SW480 (cell line): ENCODE data around the gene SLC5A6.
A peak's percentile ranks its signal among the peaks of the same experiment; 100 is the strongest.

Source experiments
- DNase-seq: peaks from one replicate; pipeline ENCODE4 v3.0.0-alpha.2; 2016; ENCODE audit warnings: low spot score

SLC5A6 gene

DNA sequence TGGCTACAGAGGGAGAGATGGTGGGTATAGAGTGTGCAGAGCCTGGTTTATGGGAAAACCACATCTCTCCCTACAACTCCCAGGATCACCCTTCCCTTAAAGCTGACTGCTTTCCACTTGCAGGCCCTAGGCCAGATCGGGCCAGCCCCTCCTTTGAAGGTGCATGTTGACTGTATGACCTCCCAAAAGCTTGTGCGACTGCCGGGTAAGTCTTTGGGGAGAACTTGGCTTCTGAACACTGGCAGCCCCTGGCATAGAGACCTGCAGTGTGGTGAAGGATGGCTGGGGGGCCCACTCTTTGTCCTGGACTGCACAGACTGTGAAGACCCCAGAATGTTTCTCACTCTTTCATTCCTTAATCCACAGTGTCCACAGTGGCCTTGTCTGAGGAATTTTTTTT is 24.6 kb upstream of the SLC5A6 start:
- DNase-seq = no peak

DNA sequence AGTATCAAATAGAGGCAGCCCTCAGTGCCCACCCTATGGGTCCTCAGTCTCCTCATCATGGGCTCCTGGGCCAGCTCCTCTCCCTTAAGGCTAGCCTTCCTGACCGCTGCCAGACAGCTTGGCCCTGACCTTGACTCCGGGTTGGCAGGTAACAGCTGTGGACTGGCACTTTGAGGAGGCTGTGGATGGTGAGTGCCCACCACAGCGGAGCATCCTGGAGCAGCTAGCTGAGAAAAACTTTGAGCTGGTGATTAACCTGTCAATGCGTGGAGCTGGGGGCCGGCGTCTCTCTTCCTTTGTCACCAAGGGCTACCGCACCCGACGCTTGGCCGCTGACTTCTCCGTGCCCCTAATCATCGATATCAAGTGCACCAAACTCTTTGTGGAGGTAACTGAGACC is 24.1 kb upstream of the SLC5A6 start:
- DNase-seq = no peak

DNA sequence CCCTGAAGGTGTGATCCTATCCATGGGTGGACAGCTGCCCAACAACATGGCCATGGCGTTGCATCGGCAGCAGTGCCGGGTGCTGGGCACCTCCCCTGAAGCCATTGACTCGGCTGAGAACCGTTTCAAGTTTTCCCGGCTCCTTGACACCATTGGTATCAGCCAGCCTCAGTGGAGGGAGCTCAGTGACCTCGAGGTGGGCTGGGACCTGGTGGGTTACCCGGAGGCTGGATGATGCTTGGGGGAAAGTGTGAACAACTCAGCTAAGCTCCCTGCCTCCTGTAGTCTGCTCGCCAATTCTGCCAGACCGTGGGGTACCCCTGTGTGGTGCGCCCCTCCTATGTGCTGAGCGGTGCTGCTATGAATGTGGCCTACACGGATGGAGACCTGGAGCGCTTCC is 21.3 kb upstream of the SLC5A6 start:
- no peak for DNase-seq

DNA sequence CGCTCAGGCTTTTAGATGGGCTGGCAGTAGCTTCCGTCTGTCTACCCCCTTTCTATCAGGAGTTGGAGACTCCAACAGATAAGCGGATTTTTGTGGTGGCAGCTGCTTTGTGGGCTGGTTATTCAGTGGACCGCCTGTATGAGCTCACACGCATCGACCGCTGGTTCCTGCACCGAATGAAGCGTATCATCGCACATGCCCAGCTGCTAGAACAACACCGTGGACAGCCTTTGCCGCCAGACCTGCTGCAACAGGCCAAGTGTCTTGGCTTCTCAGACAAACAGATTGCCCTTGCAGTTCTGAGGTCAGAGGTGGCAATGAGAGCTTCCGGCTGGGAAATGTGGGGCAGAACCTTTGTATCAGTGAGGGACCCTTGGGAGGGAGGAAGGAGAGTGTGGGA is 19.9 kb upstream of the SLC5A6 start:
- no peak for DNase-seq

DNA sequence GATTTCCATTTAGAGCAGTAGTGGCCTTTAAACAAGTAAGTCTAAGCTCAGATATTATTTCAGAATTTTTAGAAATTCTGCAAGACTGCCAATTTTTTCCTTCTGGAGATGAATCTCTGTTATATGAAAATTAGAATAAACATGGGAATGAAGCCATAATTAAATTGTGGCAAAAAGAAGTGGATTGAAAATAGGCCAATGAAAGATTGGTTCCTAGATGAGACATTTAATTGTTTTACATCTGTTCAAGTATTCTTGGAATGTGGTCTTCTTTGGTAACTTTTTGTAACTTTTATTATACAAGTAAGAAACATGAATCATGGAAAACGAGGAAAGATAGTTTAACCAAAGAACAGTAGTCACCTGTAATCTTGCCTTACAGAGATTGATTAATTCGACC is 15.4 kb upstream of the SLC5A6 start:
- DNase-seq = no peak

DNA sequence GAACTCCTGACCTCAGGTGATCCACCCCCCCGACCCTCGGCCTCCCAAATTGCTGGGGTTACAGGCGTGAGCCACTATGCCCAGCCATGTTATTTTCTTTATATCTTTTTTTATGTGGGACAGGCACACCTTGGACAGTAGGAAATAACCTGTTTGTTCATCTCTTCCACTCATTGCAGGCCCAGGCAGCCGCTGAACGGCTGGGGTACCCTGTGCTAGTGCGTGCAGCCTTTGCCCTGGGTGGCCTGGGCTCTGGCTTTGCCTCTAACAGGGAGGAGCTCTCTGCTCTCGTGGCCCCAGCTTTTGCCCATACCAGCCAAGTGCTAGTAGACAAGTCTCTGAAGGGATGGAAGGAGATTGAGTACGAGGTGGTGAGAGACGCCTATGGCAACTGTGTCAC is 13.5 kb upstream of the SLC5A6 start:
- no peak for DNase-seq

DNA sequence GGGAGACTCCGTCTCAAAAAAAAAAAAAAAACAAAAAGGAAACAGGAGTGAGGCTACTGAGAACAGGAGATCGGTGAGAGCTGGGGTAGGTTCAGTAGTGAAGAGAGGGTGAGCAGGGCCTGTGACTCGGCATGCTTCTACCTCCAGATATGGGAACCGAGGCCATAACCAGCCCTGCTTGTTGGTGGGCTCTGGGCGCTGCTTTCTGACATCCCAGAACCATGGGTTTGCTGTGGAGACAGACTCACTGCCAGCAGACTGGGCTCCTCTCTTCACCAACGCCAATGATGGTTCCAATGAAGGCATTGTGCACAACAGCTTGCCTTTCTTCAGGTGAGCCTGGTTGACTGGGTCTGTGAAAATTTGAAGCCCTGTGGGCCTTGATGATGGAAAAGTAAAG is 11.3 kb upstream of the SLC5A6 start:
- DNase-seq = no peak

DNA sequence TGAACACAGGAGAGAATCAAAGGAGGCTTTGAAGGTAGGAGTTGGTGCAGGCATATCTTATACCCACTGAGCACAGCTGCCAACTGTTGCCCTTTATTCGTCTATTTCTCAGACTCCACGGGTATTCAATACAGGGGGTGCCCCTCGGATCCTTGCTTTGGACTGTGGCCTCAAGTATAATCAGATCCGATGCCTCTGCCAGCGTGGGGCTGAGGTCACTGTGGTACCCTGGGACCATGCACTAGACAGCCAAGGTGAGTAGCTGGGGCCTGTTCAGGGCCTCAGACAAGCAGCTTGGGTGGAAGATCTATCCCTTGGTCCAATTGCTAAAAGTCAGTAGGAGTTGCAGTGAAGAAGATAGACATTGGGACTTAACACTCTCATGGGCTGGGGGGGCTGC is 10.3 kb upstream of the SLC5A6 start:
- no peak for DNase-seq

DNA sequence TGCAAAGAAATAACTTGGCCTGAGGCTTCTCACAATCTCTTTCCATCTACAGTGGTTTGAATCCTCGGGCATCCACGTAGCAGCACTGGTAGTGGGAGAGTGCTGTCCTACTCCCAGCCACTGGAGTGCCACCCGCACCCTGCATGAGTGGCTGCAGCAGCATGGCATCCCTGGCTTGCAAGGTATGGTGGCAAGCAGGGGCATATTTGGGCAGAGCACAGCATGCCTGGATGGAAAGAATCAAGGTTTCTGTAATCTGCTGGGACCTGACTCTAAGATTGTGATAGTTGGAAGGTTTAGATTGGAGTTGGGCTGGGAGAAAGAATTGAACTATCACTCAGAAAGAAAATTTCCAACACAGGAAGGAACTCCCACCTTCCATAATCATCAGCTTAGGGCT is 9.1 kb upstream of the SLC5A6 start:
- no peak for DNase-seq

DNA sequence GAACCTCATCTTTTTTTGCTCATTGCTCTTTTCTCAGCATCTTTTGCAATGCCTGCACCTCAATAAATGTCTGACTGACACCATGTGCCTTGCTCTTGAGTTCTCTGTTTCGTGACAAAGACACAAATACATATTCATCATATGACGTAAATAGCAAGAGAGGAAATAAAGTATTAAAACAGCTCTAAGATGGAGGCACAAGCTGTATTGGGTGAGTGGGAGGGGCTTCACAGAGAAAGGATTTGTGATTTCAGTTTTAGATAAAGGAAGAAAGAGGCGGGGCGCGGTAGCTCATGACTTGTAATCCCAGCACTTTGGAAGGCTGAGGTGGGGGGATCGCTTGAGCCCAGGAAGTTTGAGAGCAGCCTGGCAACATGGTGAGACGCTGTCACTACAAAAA is 8.0 kb upstream of the SLC5A6 start:
- no peak for DNase-seq

DNA sequence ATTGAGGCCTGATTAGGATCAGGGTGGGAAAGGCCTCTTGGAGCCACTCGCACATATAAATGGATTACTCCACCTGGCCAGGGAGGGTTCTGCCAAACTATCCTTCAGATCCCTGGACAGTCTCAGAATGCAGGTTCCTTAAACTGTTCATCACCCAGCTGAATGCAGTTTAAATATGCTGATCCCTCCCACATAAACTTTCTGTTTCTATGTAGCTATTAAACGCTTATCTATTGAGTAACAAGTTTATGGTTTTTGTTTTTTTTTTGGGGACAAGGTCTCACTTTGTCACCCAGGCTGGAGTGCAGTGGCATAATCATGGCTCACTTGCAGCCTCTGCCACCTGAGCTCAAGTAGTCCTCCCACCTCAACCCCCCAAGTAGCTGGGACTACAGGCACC is 7.0 kb upstream of the SLC5A6 start:
- DNase-seq = no peak

DNA sequence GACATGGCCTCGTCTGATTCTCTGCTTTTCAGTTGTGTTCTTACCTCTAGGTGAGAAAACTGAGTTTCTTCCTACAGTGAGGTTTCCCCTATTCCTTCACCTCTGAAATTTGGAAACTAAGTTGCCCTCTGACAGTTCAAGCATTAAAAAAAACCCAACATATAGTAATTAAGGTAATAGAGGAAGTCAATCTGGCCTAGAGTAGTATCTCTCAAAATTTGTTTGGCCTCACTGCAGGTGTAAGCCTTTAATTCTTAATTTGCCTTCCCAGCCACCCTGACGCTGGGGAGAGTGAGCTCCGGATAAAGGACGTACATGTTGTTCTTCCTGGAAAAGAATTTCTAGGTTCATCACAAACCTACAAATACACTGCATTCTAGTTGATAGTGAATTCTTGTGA is 6.5 kb upstream of the SLC5A6 start:
- no peak for DNase-seq

DNA sequence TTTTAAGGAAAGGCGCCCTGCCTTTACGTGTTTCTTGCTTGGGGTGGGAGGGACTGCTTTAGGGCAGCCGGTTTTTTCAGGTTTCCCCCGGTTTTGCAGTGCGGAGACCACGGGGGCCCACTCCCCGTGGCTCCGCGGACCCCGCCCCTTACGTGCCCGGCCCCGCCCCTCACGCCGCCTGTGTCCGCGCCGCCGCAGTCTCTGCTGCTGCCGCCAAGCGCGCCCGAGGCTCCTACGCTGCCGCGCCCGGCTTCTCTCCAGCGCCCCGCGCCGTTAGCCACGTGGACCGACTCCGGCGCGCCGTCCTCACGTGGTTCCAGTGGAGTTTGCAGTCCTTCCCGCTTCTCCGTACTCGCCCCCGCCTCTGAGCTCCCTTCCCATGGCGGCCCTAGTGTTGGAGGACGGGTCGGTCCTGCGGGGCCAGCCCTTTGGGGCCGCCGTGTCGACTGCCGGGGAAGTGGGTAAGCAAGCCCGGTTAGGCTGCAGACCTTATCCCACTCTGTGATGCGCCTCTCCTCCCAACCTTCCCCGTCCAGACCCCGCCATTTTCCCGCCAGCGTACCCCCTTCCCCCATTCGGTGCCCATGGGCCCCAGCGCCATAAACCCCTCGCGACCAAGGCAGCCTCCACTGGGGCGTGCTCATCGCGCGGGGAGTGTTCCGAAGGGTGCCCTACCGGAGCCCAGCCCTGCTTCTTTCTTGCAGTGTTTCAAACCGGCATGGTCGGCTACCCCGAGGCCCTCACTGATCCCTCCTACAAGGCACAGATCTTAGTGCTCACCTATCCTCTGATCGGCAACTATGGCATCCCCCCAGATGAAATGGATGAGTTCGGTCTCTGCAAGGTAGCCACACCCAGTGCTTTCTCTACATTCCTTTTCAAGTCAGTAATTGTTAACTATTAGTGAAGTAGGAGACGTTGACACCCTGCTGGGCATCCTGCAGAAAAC is 5.4 kb upstream of the SLC5A6 start, which contains the start of gene CAD:
TSS of gene CAD (plus strand) at position 197 of the 949 bp plus-strand sequence. CDS start at position 380, 183 bp downstream.
- DNase-seq = peak; percentile 93

DNA sequence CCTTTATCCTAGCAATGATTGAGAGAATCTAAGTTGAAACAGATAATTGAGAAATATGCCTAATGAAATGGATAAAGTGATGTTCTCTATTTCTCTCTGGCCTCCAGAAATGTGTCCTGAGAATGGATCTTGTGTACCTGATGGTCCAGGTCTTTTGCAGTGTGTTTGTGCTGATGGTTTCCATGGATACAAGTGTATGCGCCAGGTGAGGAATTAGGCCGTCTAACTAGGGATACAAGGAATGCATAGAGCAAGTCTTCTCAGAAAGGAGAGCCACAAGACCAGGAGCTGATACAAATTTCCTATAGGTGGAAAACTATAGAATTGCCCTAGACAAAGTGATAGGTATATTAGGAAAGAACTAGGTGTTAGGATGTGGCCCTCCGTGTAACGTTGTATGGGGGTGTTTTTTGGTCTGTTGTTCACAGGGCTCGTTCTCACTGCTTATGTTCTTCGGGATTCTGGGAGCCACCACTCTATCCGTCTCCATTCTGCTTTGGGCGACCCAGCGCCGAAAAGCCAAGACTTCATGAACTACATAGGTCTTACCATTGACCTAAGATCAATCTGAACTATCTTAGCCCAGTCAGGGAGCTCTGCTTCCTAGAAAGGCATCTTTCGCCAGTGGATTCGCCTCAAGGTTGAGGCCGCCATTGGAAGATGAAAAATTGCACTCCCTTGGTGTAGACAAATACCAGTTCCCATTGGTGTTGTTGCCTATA is 4.5 kb upstream of the SLC5A6 start:
- DNase-seq = no peak

DNA sequence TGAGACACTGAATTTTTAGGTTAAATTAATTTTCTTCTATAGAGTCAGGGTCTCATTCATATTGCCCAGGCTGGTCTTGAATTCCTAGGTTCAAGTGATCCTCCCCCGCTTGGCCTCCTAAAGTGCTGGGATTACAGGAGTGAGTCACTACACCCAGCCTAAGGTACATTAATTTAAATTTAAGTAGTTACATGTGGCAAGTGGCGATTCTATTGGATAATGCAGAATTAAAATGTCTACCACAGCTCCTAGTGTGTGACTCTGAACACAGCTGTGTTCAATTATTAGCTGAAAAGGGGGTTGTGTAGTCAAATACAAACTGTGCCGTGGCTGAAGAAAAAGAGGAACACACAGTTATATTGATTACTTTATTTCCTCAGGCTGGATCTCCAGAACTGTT is 2.9 kb upstream of the SLC5A6 start:
- DNase-seq = no peak

DNA sequence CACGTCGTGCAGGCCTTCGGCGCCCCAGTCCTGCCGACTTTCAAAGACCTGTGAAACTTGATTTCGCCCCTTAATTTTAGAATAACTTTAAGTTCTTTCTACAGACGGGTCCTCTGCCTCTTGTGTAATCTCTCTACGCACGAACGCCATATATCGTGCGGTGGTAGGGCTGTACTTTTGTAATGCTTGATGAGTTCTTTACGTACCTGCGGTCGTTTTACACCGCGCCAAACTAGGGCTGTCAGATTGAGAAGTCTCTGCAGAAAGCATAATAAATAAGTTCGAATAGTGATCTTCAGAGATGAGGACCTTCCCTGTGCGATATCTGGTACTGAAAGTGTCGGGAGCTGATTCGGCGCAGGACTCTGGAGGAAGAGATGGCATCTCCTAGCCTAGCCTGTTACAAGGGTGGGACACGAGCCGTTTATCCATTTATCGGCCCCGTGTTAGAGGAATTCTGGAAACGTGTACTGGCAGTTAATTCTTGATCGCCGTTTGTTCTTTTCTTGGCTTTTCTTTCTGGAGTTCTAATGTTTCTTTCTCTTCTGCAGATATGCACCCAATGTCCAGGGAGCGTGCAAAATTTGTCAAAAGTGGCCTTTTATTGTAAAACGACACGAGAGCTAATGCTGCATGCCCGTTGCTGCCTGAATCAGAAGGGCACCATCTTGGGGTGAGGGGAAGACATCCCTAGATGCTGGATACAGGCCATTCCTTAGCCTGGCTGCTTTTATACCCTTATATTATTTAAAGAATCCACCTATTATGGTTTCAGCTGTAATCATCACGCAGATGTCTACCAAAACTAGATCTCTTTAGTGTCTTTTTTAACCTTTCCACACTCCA is 781 bp upstream of the SLC5A6 start:
- peak; percentile 61 for DNase-seq

DNA sequence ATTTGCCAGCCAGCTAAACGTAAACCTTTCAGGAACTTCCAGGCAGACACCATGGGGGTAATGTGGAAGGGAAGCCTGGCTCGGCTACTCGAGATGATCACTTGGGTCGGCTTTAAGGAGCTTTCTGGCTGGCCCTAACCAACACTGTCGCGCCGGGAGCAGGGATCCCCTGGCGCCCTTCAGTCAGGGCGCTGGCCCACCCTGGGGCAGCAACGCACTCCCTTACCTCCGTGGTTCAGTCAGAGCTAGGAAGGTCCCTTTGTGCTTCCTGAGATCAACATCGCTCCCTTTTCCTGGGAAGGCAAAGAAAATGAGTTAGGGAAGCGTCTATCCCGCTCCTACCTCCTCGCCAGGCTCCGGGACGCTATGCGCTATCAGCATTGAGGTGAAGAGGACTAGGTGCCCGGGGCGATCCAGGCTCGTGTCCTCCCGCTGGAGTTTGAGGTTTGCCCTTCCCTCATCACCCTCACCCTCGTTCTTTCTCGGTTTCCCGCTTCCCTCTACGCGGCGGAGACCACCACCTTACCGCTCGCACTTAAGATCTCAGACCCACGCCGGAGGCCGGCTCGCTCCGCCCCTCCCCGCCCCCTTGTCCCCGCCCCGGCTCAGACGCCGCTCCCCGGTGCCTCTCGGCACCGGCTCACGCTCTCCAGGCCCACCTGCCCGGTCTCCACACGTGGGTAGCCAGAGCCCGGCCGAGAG is 676 bp downstream of the SLC5A6 start:
- no peak for DNase-seq

DNA sequence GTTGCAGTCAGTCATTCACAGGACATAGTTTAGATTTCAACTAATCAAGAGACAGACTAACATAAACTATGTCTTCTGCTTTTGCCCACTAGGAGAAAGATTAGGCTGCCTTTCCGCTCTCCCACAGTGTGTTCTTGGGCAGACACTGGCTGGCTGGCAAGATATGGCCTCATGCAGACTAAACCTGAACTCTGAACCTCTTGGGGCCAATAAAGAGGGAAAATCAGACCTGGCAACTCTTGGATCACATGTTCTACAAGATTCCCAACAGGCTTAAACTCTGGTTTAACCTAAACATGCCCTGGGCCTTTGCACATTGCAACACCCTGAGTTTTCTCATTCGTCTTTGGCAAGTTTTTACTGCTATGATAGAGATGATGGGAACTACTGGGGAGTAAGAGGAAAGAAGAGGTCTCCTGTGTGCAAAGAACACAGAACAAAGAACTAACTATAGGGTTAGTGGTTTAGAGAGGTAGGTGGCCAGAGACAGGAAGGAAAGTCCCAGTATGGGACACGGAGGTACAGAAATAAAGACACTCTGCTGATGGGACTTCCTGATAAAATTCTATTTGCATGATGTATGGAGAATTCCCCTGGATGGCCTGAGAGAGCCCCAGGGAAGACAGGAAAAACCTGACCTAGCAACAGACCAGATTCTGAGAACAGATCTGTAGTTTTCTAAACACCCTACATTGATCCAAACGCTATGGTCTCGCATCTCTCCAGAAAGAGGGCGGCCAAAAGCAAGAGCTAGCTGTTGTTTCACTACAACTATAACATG is 2.3 kb downstream of the SLC5A6 start:
- no peak for DNase-seq

DNA sequence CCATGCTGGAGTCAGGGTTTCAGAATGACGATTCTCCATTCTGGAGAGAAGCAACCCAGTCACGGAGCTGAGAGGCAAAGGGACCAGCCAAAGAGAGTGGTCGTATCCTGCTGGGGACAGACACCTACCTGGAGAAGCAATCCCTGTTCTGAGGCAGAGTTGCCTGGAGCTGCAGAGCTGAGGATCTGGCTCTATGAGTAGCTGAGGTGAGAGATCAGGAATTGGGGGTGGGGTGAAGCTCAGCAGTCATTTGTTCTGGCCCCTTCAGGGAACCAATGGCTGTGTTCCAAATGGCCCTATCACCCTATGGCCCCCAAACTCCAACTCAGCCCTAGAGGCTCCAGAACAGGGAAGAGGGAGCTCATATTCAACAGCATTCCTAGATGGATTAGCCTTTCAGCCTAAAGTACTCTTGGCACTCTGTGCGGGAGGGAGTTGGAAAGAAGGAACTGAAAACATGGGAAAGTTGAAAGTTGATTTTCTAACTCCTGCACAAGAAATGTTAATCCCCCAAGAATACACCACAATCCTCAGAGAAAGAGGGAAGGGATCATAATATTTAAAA is 3.5 kb downstream of the SLC5A6 start:
- no peak for DNase-seq

DNA sequence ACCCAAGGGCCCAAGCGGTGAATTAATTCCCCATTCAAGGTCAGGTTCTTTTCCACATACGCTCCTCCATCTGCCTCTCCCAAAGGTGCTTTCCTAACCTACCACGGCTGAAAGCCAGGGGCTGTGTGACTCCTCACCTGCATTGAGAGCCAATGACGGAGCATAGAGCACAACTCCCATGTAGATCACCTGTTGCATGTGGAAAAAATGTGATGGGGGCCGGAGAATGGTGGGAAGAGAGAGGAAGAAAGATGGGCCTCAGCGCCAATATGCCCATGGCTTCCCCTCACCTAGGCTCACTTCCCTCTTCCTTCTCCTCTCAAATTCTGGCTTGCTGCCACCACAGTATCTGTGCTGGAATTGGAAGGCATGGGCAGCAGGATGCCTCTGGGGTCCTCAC is 5.7 kb downstream of the SLC5A6 start:
- no peak for DNase-seq

DNA sequence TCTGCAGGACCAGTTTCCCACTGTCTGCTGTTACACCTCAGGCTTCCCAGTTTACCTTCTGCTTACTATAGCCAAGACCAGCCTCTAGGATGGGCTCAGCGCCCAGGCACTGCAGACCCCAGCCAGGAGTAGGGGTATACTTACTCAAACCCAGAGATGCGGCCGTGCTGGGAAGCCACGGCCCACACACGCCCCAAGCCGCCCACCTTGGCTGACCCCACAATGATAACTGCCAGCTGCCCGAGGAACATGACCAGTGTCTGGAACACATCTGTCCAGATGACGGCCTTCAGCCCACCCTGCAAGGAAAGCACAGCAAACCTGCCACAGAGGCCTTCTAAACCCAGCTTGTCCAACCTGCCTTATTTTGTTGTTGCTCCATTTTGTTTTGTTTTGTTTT is 6.9 kb downstream of the SLC5A6 start:
- no peak for DNase-seq
